ENCODE results near the gene ANXA8. TPM values are rescaled to one million over a fixed set of nuclear protein-coding genes. Genes with fewer than 3 reads are reported as not detected.
"Not testable (repeated sequence)": the region's sequence is repeated elsewhere in the genome, so short reads cannot be mapped to it uniquely, and the experiment has no call there.

ANXA8 gene
- polyA plus RNA-seq, 1 donor from 2014 or later: not detected

GRCh38 chr10:47472647-47473046, 11.3 kb downstream of the ANXA8 start:
- not testable (repeated sequence) for H3K9me2 ChIP-seq (ENCODE audit: insufficient read depth, low read length); H3K4me2 ChIP-seq (ENCODE audit: low read length); H3K9me3 ChIP-seq (ENCODE audit: low read length); H3K79me2 ChIP-seq (replicated peaks; ENCODE audit: insufficient read depth, low read length); H2AFZ ChIP-seq (ENCODE audit: low read depth, low read length); H3F3A ChIP-seq (ENCODE audit: insufficient read depth, low read length, poor library complexity, severe bottlenecking); H3K9ac ChIP-seq (ENCODE audit: low read length); H3K4me3 ChIP-seq (ENCODE audit: low read length); H3K36me3 ChIP-seq (ENCODE audit: insufficient read depth, low read length); H4K20me1 ChIP-seq (ENCODE audit: insufficient read depth); H3K27me3 ChIP-seq (ENCODE audit: insufficient read depth, low read depth, low read length); H3K27ac ChIP-seq (ENCODE audit: low read length)

- not testable (repeated sequence) for H3K79me2 ChIP-seq (replicated peaks; ENCODE audit: insufficient read depth, low read length); H3K27ac ChIP-seq (ENCODE audit: low read length); H3K9me2 ChIP-seq (ENCODE audit: insufficient read depth, low read length); H3K36me3 ChIP-seq (ENCODE audit: insufficient read depth, low read length); H3K9ac ChIP-seq (ENCODE audit: low read length); H3F3A ChIP-seq (ENCODE audit: insufficient read depth, low read length, poor library complexity, severe bottlenecking); H3K27me3 ChIP-seq (ENCODE audit: insufficient read depth, low read depth, low read length); H3K4me3 ChIP-seq (ENCODE audit: low read length); H3K4me2 ChIP-seq (ENCODE audit: low read length); H4K20me1 ChIP-seq (ENCODE audit: insufficient read depth); H3K9me3 ChIP-seq (ENCODE audit: low read length); H2AFZ ChIP-seq (ENCODE audit: low read depth, low read length)
Observed at GRCh38 chr10:47472072-47472471, 11.8 kb downstream of the ANXA8 start.

- not testable (repeated sequence) for H3K27ac ChIP-seq (ENCODE audit: low read length); H3F3A ChIP-seq (ENCODE audit: insufficient read depth, low read length, poor library complexity, severe bottlenecking); H3K4me3 ChIP-seq (ENCODE audit: low read length); H3K4me2 ChIP-seq (ENCODE audit: low read length); H3K9me3 ChIP-seq (ENCODE audit: low read length); H3K79me2 ChIP-seq (replicated peaks; ENCODE audit: insufficient read depth, low read length); H3K9me2 ChIP-seq (ENCODE audit: insufficient read depth, low read length); H4K20me1 ChIP-seq (ENCODE audit: insufficient read depth); H3K36me3 ChIP-seq (ENCODE audit: insufficient read depth, low read length); H3K27me3 ChIP-seq (ENCODE audit: insufficient read depth, low read depth, low read length); H2AFZ ChIP-seq (ENCODE audit: low read depth, low read length); H3K9ac ChIP-seq (ENCODE audit: low read length)
Observed at GRCh38 chr10:47468731-47469528, 15.0 kb downstream of the ANXA8 start.

GRCh38 chr10:47467957-47468356, 16.0 kb downstream of the ANXA8 start:
- not testable (repeated sequence) for H3F3A ChIP-seq (ENCODE audit: insufficient read depth, low read length, poor library complexity, severe bottlenecking); H3K27ac ChIP-seq (ENCODE audit: low read length); H3K79me2 ChIP-seq (replicated peaks; ENCODE audit: insufficient read depth, low read length); H3K4me2 ChIP-seq (ENCODE audit: low read length); H2AFZ ChIP-seq (ENCODE audit: low read depth, low read length); H4K20me1 ChIP-seq (ENCODE audit: insufficient read depth); H3K27me3 ChIP-seq (ENCODE audit: insufficient read depth, low read depth, low read length); H3K9ac ChIP-seq (ENCODE audit: low read length); H3K4me3 ChIP-seq (ENCODE audit: low read length); H3K9me2 ChIP-seq (ENCODE audit: insufficient read depth, low read length); H3K9me3 ChIP-seq (ENCODE audit: low read length); H3K36me3 ChIP-seq (ENCODE audit: insufficient read depth, low read length)

GRCh38 chr10:47467458-47467857, 16.5 kb downstream of the ANXA8 start:
- not testable (repeated sequence) for H3K79me2 ChIP-seq (replicated peaks; ENCODE audit: insufficient read depth, low read length); H2AFZ ChIP-seq (ENCODE audit: low read depth, low read length); H3K27ac ChIP-seq (ENCODE audit: low read length)

GRCh38 chr10:47465216-47465917, 18.5 kb downstream of the ANXA8 start:
- H3K27me3 ChIP-seq (ENCODE audit: insufficient read depth, low read depth, low read length); H3K36me3 ChIP-seq (ENCODE audit: insufficient read depth, low read length); H3F3A ChIP-seq (ENCODE audit: insufficient read depth, low read length, poor library complexity, severe bottlenecking); H3K9me2 ChIP-seq (ENCODE audit: insufficient read depth, low read length); H3K4me2 ChIP-seq (ENCODE audit: low read length); H3K9ac ChIP-seq (ENCODE audit: low read length); H4K20me1 ChIP-seq (ENCODE audit: insufficient read depth); H3K27ac ChIP-seq (ENCODE audit: low read length); H3K4me3 ChIP-seq (ENCODE audit: low read length); H3K79me2 ChIP-seq (replicated peaks; ENCODE audit: insufficient read depth, low read length); H2AFZ ChIP-seq (ENCODE audit: low read depth, low read length); H3K9me3 ChIP-seq (ENCODE audit: low read length): not testable (repeated sequence)

More at GRCh38 chr10:47467458-47467857, 16.5 kb downstream of the ANXA8 start:
- not testable (repeated sequence) for H3K4me3 ChIP-seq (ENCODE audit: low read length); H3K4me2 ChIP-seq (ENCODE audit: low read length); H3F3A ChIP-seq (ENCODE audit: insufficient read depth, low read length, poor library complexity, severe bottlenecking); H3K36me3 ChIP-seq (ENCODE audit: insufficient read depth, low read length); H3K9me3 ChIP-seq (ENCODE audit: low read length); H3K9ac ChIP-seq (ENCODE audit: low read length); H4K20me1 ChIP-seq (ENCODE audit: insufficient read depth); H3K9me2 ChIP-seq (ENCODE audit: insufficient read depth, low read length); H3K27me3 ChIP-seq (ENCODE audit: insufficient read depth, low read depth, low read length)

GRCh38 chr10:47462577-47463358, 21.1 kb downstream of the ANXA8 start:
- not testable (repeated sequence) for H3K4me3 ChIP-seq (ENCODE audit: low read length); H4K20me1 ChIP-seq (ENCODE audit: insufficient read depth); H3K27me3 ChIP-seq (ENCODE audit: insufficient read depth, low read depth, low read length); H3K79me2 ChIP-seq (replicated peaks; ENCODE audit: insufficient read depth, low read length); H3K4me2 ChIP-seq (ENCODE audit: low read length); H3F3A ChIP-seq (ENCODE audit: insufficient read depth, low read length, poor library complexity, severe bottlenecking); H3K9me2 ChIP-seq (ENCODE audit: insufficient read depth, low read length); H3K9me3 ChIP-seq (ENCODE audit: low read length); H3K27ac ChIP-seq (ENCODE audit: low read length); H2AFZ ChIP-seq (ENCODE audit: low read depth, low read length); H3K9ac ChIP-seq (ENCODE audit: low read length); H3K36me3 ChIP-seq (ENCODE audit: insufficient read depth, low read length)

Measured in neural cell (in vitro differentiated cells).